H54 (cell line): ENCODE results near the gene SSBP3.

ENCODE experiments used
- DNase-seq: peaks from one replicate; pipeline ENCODE4 v3.0.0; 2011; ENCODE audit warnings: low spot score, mixed read lengths; ENCODE audit not compliant: insufficient read length
- FAIRE-seq: peaks from 3 replicates; lab custom pipeline; 2011; peaks lifted over from hg19 to GRCh38; lab: Jason Lieb, UNC
- POLR2A ChIP-seq: IDR thresholded peaks from 2 replicates; pipeline ENCODE4 v1.6.1; 2011; ENCODE audit warnings: low read depth, mild to moderate bottlenecking, low read length

The SSBP3 gene

DNA sequence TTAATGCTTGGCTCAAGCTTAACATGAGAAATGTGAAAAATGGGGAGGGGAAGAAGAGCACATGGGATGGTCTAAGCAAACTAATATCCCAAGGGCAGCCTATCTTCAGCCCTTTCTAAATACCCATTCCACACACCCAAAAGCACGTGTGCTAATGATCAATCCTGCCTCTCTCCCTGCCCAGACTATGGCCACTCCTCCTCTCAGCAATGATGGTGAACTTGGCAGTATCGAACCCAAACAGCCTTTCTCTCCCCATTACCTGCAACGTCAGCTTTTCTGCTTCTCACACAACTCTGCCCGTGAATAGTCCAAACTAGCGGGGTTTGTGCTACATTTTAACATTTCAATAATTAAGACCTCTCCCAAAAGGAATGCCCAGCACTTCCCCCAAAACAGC is 41.6 kb downstream of the SSBP3 start:
- no peak for FAIRE-seq
- TF ChIP-seq POLR2A = no peak
- no peak for DNase-seq

DNA sequence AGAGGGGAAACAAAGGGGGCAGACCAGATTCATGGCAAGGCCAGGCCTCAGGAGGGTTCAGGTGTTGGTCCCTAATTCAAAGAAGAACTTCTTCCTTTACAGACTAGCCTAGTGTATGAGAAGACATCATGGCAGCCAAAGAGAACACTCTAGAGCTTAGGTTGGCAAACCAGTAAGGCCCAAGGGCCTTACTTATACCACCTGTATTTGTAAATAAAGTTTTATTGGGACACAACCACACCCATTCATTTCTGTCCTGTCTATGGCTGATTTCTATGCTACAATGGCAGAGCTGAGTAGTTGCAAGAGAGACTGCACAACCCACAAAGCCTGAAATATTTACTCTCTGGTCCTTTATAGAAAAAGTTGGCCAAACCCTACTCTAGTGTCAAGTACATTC is 42.3 kb downstream of the SSBP3 start:
- FAIRE-seq (no peak), DNase-seq (no peak)
- TF ChIP-seq POLR2A = no peak

DNA sequence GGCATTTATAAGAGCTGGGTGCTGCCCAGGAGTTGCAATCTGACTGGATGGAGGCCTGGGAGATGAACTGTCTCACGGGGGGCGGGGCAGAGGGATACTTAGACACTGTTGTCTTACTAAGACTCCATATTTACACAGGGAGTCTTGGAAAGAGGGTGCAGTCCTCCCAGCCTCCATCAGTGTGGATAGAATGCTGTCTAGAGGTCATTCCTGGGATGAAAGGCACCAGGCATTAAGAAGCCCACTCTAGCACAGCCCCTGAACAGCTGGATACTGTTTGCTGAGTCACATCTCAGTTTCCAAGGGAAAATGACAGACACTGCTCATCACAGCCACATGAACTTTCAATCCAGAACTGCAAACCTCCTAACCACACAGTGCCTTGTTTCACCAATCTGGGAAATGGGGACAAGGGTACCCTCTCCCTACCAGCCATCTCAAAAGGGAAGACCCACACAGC is 43.3 kb downstream of the SSBP3 start:
- no peak for FAIRE-seq
- DNase-seq = no peak
- no peak for TF ChIP-seq POLR2A

DNA sequence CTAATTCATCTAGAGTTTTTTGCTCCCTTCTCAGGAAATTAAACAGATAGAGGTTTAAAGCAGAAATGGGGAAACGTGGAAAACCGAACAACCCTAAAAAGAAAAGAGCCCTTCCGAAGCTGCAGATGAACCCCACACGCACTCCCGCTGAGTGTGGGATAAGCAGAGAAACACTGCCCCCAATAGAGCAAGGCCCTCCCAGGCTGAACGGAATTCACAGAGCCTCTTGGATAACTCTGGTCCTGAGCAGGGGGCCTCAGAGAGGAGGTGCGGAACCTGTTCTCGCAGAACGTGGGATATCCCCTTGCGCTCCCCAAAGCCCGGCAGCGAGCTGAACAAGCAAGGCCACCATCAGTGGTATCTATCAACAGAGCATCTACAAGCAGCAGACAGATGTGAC is 44.9 kb downstream of the SSBP3 start:
- FAIRE-seq (no peak), DNase-seq (no peak)
- no peak for TF ChIP-seq POLR2A

DNA sequence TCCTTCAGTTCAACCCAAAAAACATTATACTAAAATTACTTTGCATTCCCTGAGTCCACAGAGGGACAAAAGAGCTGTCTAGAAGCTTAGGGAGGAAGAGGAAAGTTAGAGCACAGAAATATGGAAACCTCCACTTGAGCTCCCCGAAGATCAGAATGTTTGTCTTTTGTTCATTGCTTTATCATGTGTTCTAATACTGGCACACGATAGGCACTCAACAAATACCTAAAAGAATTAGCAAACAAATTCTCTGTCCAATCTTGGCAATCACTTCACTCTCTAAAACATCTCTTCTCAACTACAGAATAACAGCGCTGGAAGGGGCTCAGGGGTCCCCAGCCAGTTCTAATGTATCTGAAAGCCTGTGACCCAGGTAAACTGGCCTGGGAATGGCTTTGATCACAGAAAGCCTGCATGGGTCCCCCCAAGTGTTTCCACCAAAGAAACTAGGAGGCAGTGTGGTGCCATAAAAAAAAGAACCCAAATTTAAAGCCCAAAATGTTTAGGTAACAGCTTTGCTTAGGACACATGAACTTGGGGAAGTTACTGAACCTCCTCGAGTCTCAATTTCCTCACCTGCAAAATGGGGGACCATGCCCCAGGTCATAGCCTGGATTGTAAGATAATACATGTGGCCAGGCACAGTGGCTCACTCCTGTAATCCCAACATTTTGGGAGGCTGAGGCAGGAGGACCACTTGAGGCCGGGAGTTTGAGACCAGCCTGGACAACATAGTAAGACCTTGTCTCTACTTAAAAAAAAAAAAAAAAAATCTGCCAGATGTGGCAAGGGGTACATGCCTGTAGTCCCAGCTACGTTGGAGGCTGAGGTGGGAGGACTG is 45.8 kb downstream of the SSBP3 start:
- TF ChIP-seq POLR2A = no peak
- DNase-seq (no peak), FAIRE-seq (no peak)

DNA sequence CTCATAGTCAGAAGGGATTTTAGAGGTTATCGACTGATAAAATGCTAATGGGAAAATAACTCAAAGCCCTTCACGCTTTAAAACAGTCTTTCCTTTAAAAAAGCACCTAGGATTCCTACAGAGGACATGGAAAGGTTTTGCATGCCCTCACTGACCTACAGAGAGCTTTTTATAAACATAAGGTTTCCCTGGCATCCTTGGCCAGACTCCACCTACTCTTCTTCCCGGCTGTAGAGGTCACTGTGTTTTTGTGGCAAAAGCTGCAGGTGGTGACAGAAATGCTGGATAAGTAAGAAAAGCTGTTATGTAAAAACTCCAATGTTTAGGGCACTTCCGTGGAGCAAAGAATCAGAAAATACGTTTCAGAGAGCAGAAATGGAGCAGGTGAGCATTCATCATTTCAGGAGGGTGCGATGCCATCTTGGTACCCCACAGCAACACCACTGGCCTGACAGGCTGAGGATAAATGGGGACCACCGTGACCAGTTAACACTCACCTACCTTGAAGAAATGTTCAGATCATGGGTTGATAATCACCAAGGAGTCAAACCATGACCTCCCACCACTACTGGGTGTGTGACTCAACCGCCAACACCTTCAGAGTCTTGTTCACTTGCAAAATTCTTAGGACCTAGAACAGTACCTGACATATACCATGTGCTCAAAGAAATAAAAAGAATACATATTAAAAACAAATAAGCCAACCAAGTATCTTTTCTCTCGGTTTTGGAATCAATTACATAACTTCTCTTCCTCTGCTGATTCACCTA is 46.6 kb downstream of the SSBP3 start:
- FAIRE-seq (no peak), DNase-seq (no peak)
- no peak for TF ChIP-seq POLR2A

DNA sequence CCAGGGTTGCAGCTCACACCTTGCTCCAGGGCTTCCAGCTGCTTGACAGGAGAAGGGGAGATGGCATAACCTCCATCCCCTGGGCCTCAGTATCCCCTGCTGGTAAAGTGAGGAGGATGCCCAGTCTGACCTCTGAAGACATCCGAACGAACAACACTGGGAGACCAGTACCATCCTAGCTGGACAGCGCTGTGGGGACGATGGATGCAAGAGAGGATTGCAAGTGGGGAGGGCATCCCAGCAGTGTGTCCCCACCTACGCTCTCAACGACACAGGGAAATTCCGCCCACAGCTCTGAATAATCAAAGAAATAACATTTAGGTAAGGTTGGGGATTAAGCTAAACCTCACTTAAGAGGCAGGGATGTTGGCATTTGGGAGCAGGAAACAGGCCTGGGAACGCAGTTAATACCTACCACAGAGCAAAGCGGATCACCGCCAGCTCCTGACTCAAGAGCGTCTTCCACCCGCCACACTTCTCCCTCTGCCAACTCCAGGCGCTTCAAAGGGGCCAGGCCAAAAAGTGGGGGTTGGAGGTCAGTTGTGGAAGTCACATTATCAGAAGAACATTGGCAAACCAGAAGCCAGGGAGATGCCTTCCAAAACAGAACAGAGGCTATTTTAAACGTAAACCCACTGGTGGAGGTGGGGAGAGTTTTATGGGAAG is 47.6 kb downstream of the SSBP3 start:
- FAIRE-seq = no peak
- TF ChIP-seq POLR2A = no peak
- no peak for DNase-seq

DNA sequence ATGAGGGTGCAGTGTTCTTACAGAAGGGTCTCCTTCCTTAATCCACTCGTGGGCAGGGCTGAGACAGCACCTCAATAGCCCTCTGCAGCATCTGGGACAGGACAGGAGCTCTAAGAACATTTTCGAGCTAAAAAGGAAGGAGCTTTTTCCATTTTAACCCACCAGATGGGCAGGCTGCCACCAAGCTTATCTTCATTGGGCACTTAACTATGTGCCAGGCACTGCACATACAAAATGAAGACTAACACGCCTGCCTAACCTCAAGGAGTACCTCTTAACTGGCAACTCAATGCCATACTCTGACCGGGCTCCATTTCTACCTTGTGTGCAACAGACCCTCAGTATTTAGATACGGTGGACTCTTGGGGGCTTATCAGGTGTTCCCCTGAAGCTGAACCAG is 48.2 kb downstream of the SSBP3 start:
- no peak for FAIRE-seq
- TF ChIP-seq POLR2A = no peak

DNA sequence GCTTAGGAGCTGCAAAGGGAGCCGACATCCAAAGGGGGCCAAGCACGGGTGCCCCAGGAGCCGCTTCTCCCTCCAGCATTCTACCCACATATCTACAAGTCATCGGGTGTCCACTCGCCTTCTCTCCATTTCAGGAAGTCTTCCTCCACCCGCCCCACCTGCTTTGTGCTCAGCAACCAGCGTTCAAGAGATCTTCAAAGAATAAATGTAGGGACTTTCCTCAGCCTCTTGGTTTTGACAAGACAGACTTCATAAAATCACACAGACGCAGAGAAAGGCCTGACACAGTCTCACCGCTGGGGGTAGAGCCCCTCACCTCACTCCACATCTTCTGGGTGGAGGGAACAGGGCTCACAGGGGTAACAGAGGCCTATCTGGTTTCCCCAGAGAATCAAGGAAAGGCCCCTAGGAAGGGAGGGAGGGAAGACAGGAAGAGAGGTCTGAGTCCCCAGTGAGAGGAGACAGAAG is 49.5 kb downstream of the SSBP3 start:
- no peak for DNase-seq
- TF ChIP-seq POLR2A = no peak
- FAIRE-seq = no peak

More for the DNA sequence above, 48.2 kb downstream of the SSBP3 start:
- DNase-seq = no peak

DNA sequence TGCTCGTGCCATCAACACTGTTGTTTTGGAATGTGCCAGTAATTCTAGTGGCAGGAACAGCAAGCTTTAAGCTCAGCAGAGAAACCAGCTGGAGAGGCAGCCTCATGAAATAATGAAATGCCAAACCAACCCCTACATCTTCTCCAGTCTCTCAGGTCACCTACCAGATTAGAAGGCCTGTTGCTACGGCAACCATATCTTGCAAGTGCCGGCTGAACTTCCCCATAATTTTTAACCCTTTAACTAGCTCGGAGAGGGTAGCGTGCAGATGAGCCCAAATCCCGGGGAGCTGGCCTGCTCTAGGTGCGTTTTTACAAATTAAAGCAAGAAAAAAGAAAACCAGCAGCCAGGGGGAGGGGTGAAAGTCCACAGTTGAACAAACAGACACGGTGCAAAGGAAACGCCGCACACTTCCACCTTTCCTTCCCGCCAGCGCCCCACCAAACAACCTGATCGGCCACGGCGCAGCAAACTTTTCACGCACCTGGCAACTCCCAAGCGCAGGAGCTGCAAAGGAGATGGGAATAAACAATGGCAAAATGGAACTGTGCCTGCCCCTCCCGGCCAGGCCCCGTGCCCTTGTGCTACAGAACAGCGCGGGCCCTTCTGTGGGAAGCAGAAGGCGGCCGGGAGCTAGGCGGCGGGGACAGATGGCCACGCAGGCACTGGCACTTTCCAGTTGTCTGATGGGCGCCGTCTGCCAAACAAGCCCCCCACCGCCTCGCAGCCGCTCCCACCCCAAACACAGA is 50.1 kb downstream of the SSBP3 start:
- DNase-seq = no peak
- FAIRE-seq = no peak
- TF ChIP-seq POLR2A = no peak

DNA sequence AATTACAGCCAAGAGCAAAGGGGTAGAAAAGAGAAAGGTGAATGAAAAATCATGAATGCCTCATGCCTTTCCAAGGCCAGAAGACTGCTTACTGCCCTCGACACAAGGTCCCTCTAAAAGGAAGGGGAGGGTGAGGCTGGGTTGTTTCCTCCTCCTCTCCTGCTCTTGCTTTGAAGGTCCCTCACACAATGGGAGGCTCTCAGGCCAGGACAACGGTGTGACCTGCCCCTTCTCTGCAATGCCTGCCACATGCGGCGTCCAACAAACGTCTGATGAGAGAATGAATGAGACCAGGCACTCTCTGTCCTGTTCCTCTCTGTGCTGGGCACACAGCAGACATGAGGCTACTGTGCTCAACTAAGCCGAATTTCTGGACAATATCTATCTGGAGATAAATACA is 51.3 kb downstream of the SSBP3 start:
- FAIRE-seq = no peak
- TF ChIP-seq POLR2A = no peak
- no peak for DNase-seq

DNA sequence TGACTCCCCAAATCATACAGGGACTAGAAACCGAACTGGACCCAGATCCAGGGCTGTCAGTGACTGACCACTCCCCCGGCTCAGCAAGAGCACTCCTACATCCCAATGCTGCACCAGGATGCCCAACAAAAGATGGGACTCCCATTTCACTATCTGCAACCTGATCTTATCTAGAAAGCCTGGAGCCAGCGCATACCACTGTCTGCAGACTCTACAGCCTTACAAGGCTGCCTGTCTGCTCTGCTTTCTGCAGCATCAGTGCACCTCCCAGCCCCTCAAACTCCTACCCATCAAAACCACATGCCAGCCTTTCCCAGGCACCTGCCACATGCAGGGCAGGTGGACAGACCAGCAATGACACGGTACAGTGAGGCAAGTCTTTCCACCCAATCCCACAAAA is 52.2 kb downstream of the SSBP3 start:
- TF ChIP-seq POLR2A = no peak
- FAIRE-seq (no peak), DNase-seq (no peak)

DNA sequence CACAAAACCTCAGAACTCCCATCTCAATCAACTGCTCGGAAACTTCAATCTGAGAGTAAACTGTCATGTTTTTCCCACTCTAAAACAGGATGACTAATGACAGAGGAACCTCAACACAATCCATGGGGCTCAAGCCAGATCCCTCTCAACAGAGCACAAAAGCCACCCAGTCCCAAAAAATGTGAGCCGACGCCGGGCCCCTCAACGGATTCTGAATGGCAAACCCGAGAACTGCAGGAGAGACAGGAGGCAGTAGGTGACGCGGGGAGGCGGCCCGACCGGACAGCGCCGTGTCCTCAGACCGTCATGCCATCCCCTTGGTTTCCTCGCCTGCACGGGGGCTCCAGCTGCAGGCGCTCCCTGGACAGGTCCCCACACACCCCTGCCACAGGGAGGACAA is 53.4 kb downstream of the SSBP3 start:
- FAIRE-seq = no peak
- no peak for TF ChIP-seq POLR2A
- no peak for DNase-seq
